IPS-18c (cell line): ENCODE measurements around the gene HSBP1L1.

Experiments
- H3K4me3 ChIP-seq: 2 replicates; pipeline ENCODE4 v1.7.0; 2013; ENCODE audit warnings: low read depth, mild to moderate bottlenecking, low read length, moderate library complexity; ENCODE audit not compliant: insufficient read depth
- H3K9me3 ChIP-seq: one replicate; pipeline ENCODE4 v1.6.1; 2013; ENCODE audit warnings: mild to moderate bottlenecking, low read length, moderate library complexity; ENCODE audit not compliant: control insufficient read depth, insufficient read depth

Gene HSBP1L1

DNA sequence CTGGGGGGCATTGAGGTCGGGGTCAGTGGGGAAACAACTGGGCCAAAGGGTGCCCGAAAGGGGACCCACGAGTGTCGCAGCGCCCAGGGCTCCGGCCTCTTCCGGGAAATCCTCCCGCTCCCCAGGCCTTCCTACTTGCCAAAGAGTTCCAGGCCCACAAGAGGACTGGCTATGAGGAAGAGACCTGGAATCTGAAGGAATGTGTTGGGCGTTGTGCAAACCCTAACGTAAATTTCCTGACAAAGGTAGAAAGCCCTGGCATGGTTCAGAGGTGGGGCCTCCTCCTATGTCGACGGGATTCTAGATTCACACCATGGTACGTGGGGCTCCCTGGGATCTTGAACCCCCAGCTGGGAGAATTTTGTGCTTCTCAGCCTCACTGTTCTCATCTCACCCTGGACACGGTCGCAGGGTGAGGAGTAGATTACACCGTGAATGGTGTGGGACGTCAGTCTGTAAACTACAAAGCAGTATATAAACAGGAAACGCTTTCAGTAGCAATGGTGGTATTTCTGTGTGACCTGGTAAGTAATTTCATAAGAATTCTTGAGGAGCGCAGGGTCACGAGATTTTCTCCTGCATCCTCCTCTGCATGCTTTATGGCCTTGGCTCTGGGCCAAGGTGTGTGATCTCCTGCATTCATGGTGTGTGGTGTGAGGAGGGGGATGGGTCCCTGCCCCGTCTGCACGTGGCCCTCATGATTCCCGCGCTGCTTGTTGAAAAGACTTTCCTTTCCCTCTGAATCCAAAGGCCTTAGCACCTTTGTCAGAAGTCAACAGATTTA is 868 bp downstream of the HSBP1L1 start:
- Histone ChIP-seq H3K9me3 (no peaks in the 10 kb centered on the region), H3K4me3 (peak overlapping the region; percentile 40; the same call in 1 of the 2 replicates)

DNA sequence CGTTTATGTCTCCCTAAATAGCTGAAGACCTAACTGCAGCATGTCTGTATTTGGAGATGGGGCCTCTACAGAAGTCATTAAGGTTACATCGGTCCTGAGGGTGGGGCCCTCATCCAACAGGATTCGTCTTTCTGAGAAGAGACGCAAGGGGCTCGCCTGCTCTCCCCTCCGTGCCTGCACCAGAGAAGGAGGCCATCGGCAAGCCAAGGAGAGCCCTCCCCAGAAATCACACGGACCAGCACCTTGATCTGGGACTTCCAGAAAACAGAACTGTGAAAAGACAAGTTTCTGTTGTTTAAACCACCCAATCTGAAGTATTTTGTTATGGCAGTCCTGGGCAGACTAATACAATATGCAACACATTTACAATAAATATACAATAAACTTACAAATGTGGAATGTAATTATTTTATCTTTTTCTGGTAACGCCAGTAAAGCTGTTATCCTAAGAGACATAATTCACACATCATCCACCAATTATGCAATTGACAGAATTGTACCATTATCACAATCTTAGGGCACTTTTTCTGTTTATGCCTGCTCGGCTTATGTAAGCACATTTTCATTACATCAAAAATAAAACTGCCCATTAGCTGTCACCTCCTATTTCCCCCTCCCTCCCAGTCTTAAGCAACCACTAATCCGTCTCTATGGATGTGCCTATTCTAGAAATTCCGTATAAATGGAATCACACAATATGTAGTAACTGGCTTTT is 6.1 kb downstream of the HSBP1L1 start:
- H3K9me3 ChIP-seq: peaks cover 4% of the 10 kb centered on the region
- no peak overlapping the region for H3K4me3 ChIP-seq

GRCh38 chr18:79971211-79971952 is 6.9 kb downstream of the HSBP1L1 start:
- H3K4me3 ChIP-seq: no peak overlapping the region
- H3K9me3 ChIP-seq: peaks cover 4% of the 10 kb centered on the region

DNA sequence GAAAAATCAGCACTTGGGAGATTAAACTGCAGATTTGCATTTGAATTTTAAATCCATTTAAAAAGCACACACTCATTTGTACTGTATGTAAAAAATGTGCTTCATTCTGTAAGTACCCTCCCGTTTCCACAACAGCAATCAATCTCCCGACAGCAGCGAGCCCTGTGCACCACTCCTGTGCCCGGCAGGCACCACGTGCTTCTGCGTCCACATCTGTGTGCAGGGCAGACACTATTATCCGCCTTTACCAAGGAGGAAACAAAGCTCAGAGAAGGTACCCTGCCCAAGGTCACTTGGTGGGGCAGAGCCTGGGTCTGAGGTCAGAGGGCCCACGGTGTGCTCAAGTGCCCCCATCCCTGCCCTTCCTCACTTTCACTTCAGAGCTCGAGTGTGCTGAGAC is 7.5 kb downstream of the HSBP1L1 start:
- no peak overlapping the region for H3K4me3 ChIP-seq
- H3K9me3 ChIP-seq: peaks cover 4% of the 10 kb centered on the region

GRCh38 chr18:79972720-79973119 is 8.3 kb downstream of the HSBP1L1 start:
- H3K4me3 ChIP-seq: no peak overlapping the region

DNA sequence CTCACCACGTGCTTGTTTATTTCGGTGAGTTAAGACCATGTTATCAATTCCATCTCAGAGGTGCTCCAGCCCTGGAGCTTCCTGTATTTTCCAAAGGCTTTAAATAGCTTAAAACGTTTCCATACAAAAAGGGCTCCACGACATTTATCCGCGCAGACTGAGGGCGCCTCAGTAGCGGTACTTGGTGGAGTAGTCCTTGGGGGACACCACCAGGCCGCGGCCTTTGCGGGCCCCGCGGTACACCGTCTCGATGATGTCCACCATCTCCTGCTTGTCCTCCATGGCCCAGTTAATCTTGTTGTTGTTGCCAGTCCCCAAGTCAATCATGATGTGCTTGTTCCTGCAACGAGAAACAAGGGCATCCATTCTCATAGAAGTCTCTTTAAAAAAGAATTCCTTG is 9.1 kb downstream of the HSBP1L1 start:
- Histone ChIP-seq H3K9me3 (peaks cover 4% of the 10 kb centered on the region), H3K4me3 (no peak overlapping the region)

More at GRCh38 chr18:79972720-79973119, 8.3 kb downstream of the HSBP1L1 start:
- peaks cover 4% of the 10 kb centered on the region for H3K9me3 ChIP-seq

GRCh38 chr18:79974025-79974654 is 9.7 kb downstream of the HSBP1L1 start:
- H3K4me3 ChIP-seq: no peak overlapping the region
- peaks cover 4% of the 10 kb centered on the region for H3K9me3 ChIP-seq

DNA sequence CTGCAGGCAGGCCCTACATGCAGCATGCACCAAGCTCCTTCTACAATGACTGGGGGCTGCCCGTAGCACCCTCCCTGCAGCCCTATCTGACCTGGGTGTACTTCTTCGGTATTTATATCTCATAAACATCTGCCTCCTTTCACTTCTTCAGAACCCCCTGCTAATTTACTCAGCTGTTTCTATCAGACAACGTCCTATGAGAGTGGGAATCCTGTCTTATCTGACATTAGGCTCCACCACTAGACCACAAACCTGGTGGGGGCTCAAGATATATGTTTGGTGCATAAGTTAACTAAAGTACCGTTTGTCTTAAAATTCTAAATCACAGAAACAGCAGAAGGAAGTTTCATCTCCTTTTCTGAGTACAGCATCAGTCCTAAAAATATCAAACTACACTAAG is 10.6 kb downstream of the HSBP1L1 start:
- Histone ChIP-seq H3K9me3 (peaks cover 4% of the 10 kb centered on the region), H3K4me3 (no peak overlapping the region)

DNA sequence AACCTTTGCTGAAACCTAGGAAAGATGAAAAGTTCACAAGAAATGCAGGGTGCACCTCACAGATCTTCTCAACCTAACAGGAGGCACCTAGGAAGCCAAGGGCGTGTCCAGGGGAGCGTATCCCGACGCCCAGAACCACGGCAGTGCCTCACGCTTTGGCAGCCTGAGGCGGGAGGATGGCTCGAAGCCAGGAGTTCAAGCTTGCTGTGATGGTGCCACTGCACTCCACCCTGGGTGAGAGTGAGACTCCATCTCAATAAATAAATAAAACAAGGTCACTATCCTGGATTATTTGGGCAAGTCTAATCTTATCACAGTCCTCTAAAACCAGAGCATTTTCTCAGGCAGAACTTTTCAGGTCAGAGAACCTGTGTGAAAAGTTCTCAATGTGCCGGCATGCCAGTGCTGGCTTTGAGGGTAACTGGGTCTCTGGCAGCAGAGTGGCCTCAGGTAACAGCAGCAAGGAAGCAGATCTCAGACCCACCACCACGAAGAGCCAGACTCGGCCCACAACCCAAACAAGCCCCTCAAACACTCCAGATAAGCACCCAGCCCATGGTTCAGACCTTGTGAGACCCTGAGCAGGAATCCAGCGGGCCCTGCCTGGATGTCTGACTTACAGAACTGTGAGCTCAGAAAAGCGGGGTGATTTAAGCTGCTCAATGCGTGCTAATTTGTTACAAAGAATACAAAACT is 11.7 kb downstream of the HSBP1L1 start:
- Histone ChIP-seq H3K9me3 (peaks cover 4% of the 10 kb centered on the region), H3K4me3 (no peak overlapping the region)

DNA sequence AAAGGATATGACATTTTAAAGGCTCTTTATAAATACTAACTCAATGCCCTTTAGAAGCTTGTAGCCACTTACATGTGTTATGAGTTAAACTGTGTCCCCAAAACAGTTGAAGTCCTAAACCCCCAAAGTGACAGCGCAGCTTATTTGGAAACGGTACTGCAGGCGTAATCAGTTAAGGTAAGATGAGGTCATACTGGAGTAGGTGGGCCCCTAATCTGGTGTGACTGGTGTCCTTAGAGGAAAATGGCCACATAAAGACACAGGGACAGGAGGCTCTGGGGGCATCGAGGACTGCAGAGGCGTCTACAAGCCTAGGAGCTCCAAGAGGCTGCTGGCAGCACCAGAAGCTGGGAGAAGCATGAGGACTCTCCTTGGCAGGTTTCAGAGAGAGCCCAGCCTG is 15.4 kb downstream of the HSBP1L1 start:
- H3K4me3 ChIP-seq: no peak overlapping the region
- no peaks in the 10 kb centered on the region for H3K9me3 ChIP-seq

GRCh38 chr18:79980585-79980984 is 16.1 kb downstream of the HSBP1L1 start:
- H3K9me3 ChIP-seq: no peaks in the 10 kb centered on the region
- H3K4me3 ChIP-seq: no peak overlapping the region

GRCh38 chr18:79982736-79983135 is 18.3 kb downstream of the HSBP1L1 start:
- no peak overlapping the region for H3K4me3 ChIP-seq
- no peaks in the 10 kb centered on the region for H3K9me3 ChIP-seq

DNA sequence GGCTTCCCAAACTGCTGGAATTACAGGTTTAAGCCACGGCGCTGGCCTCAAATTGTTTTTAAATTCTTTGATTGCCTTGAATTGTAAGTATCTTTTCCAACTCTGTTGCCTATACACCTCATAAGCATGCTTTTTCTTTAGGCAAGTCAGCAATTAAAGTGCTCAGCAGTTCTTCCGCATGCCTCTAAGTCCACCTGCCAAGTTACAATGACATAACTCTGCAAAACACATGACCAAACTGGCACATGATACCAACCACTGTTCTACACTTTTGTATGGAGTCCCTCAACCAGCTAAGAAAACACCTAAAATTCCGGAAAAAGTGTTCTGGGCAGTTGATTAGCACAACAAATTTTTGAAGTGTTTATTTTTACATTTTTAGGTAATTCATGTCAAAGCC is 18.8 kb downstream of the HSBP1L1 start:
- Histone ChIP-seq H3K4me3 (no peak overlapping the region), H3K9me3 (no peaks in the 10 kb centered on the region)

- Histone ChIP-seq H3K4me3 (no peak overlapping the region), H3K9me3 (no peaks in the 10 kb centered on the region)
Observed at GRCh38 chr18:79983793-79984192, 19.4 kb downstream of the HSBP1L1 start.

DNA sequence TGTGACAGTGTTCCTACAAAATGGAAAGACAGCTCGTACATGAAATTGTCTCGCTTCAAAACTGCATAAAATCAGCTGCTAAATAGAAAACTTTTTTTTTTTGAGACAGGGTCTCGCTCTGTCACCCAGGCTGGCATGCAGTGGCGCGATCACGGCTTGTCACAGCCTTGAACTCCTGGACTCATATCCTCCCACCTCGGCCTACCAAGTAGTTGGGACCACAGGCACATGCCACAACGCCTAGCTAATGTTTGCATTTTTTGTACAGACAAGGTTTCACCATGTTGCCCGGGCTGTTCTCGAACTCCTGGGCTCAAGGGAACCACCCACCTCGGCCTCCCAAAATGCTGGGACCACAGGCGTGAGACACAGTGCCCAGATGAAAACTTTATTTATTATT is 20.7 kb downstream of the HSBP1L1 start:
- Histone ChIP-seq H3K4me3 (no peak overlapping the region), H3K9me3 (no peaks in the 10 kb centered on the region)

DNA sequence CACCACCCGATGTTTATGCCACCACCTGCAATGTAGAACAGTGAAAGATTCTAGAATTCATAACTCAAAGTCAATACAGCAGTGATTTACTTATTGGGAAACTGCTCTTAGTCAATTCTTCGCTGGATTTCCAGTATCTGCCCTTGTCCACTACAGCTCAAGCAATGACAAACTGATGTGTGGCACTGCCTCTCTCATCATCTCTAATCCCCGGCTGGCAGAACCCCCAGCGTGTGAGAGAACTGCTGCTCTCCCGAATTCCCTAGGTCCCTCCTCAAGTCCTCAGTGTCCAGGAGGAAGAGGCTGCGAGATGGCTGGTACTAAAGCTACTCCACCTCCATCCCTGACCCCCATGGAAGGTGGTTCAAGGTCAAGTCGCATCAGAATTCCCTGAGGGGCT is 22.3 kb downstream of the HSBP1L1 start:
- H3K4me3 ChIP-seq: no peak overlapping the region; the same call in 1 of the 2 replicates

GRCh38 chr18:79987566-79987965 is 23.1 kb downstream of the HSBP1L1 start:
- Histone ChIP-seq H3K9me3 (no peaks in the 10 kb centered on the region), H3K4me3 (peak overlapping the region; percentile 87)

More for the DNA sequence above, 22.3 kb downstream of the HSBP1L1 start:
- no peaks in the 10 kb centered on the region for H3K9me3 ChIP-seq
